Measurements from ENCODE around the gene PAQR8. TPM values are rescaled to one million over a fixed set of nuclear protein-coding genes. Genes with fewer than 3 reads are reported as not detected.

The PAQR8 gene
- total RNA-seq, 1 donor from 2014 or later, result 4.4 TPM

GRCh38 chr6:52389626-52390360, 27.8 kb downstream of the PAQR8 start:
- Histone ChIP-seq H3K4me3 (ENCODE audit: low read depth, low read length) (no peak overlapping the region), H3K36me3 (ENCODE audit: control insufficient read depth, insufficient read depth, low read length) (no peaks in the 10 kb centered on the region)
- no peak for TF ChIP-seq CTCF (IDR thresholded peaks at IDR 0.05; ENCODE audit: insufficient read depth, low read length, poor library complexity, severe bottlenecking)

DNA sequence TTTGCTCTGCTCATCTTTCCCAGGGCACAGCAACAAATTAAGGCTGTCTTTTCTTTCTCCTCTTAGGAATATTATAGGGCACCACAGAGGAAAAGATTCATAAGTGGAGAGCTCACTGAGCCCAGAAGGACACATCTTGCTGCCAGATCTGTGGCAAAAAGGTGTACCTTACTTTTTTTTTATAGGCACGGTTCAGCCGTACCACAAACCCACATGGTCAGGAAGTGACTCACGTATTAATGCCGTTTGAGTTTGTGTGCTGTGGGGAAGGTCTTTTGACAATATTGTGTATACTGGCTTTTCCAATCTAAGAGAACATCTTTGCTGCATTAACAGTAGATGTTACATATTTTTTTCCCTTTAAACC, 28.4 kb downstream of the PAQR8 start:
- H3K36me3 ChIP-seq (ENCODE audit: control insufficient read depth, insufficient read depth, low read length), result no peaks in the 10 kb centered on the region
- H3K27me3 ChIP-seq (ENCODE audit: control insufficient read depth, insufficient read depth, low read length), result no peaks in the 10 kb centered on the region
- H3K4me3 ChIP-seq (ENCODE audit: low read depth, low read length), result no peak overlapping the region
- TF ChIP-seq CTCF (IDR thresholded peaks at IDR 0.05; ENCODE audit: insufficient read depth, low read length, poor library complexity, severe bottlenecking), result no peak
- DNase-seq (ENCODE audit: low read depth), result peak; percentile 62

More at GRCh38 chr6:52389626-52390360, 27.8 kb downstream of the PAQR8 start:
- no peaks in the 10 kb centered on the region for H3K27me3 ChIP-seq (ENCODE audit: control insufficient read depth, insufficient read depth, low read length)
- DNase-seq (ENCODE audit: low read depth), result peak; percentile 54

DNA sequence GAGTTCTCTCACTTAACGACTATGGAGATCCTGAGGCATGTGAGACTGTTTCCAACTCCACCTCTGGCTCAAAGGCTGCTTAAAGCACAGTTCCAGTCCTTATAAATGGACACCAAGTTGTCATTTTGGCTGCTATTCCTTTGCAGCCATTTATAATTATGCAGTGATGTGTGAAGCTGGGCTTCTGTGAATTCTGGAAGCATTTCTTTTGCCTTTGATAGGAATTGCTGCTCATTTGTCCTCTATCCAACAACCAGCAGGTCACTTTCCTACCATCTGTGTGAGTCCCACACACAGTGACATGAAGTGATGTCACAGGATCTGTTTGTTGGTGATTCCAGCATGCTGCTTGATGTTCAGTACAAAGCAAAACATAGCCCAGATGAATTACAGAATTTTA, 29.6 kb downstream of the PAQR8 start:
- Histone ChIP-seq H3K36me3 (ENCODE audit: control insufficient read depth, insufficient read depth, low read length) (no peaks in the 10 kb centered on the region), H3K4me3 (ENCODE audit: low read depth, low read length) (no peak overlapping the region), H3K27me3 (ENCODE audit: control insufficient read depth, insufficient read depth, low read length) (no peaks in the 10 kb centered on the region)
- no peak for DNase-seq (ENCODE audit: low read depth)
- no peak for TF ChIP-seq CTCF (IDR thresholded peaks at IDR 0.05; ENCODE audit: insufficient read depth, low read length, poor library complexity, severe bottlenecking)

- no peak for DNase-seq (ENCODE audit: low read depth)
- no peaks in the 10 kb centered on the region for H3K36me3 ChIP-seq (ENCODE audit: control insufficient read depth, insufficient read depth, low read length)
- H3K27me3 ChIP-seq (ENCODE audit: control insufficient read depth, insufficient read depth, low read length), result no peaks in the 10 kb centered on the region
- no peak overlapping the region for H3K4me3 ChIP-seq (ENCODE audit: low read depth, low read length)
- no peak for TF ChIP-seq CTCF (IDR thresholded peaks at IDR 0.05; ENCODE audit: insufficient read depth, low read length, poor library complexity, severe bottlenecking)
Observed at GRCh38 chr6:52392944-52393343, 31.0 kb downstream of the PAQR8 start.

DNA sequence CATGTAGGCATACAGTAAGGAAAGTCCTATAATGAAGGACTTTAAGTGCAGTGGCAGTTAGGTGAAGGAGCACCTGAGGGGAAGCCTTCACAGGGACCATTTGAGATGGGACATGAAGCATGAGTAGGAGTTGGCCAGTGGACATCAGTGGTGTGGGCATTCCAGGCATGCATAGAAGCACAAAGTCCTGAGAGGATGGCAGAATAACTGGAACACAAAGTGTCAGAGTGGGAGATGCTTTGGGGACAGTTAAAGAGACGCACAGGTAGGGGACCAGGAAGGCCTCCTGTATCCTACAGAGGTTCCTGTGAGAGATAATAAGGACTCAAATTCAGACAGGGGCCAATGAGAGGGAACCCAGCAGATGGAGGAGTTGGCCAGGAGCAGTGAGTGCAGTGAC, 31.8 kb downstream of the PAQR8 start:
- no peak for TF ChIP-seq CTCF (IDR thresholded peaks at IDR 0.05; ENCODE audit: insufficient read depth, low read length, poor library complexity, severe bottlenecking)
- no peaks in the 10 kb centered on the region for H3K36me3 ChIP-seq (ENCODE audit: control insufficient read depth, insufficient read depth, low read length)
- H3K4me3 ChIP-seq (ENCODE audit: low read depth, low read length), result no peak overlapping the region
- DNase-seq (ENCODE audit: low read depth), result no peak
- no peaks in the 10 kb centered on the region for H3K27me3 ChIP-seq (ENCODE audit: control insufficient read depth, insufficient read depth, low read length)

GRCh38 chr6:52394251-52394666, 32.3 kb downstream of the PAQR8 start:
- Histone ChIP-seq H3K4me3 (ENCODE audit: low read depth, low read length) (no peak overlapping the region), H3K27me3 (ENCODE audit: control insufficient read depth, insufficient read depth, low read length) (no peaks in the 10 kb centered on the region), H3K36me3 (ENCODE audit: control insufficient read depth, insufficient read depth, low read length) (no peaks in the 10 kb centered on the region)
- TF ChIP-seq CTCF (IDR thresholded peaks at IDR 0.05; ENCODE audit: insufficient read depth, low read length, poor library complexity, severe bottlenecking), result no peak
- DNase-seq (ENCODE audit: low read depth), result no peak
